Smooth muscle cell of the brain vasculature (primary cell): ENCODE results near the gene SLFN13.
"Not testable (repeated sequence)": the region's sequence is repeated elsewhere in the genome, so short reads cannot be mapped to it uniquely, and the experiment has no call there.

Experiments
- DNase-seq: peaks from one replicate; pipeline ENCODE4 v3.0.0-alpha.2; 2012; ENCODE audit warnings: low read depth, low spot score

SLFN13 gene

GRCh38 chr17:35433075-35433894, 15.3 kb downstream of the SLFN13 start:
- DNase-seq: peak; percentile 92

- peak; percentile 80 for DNase-seq
Observed at GRCh38 chr17:35432176-35433074, 16.1 kb downstream of the SLFN13 start, which contains the start of gene SLFN12. SLFN12 (minus strand) TSS chr17:35432500; CDS start chr17:35423028, 9,472 bp downstream.

- no peak for DNase-seq
Observed at GRCh38 chr17:35429702-35430101, 18.9 kb downstream of the SLFN13 start.

- no peak for DNase-seq
Observed at GRCh38 chr17:35428229-35428628, 20.3 kb downstream of the SLFN13 start.

- no peak for DNase-seq
Observed at GRCh38 chr17:35423761-35424160, 24.8 kb downstream of the SLFN13 start.

- DNase-seq: not testable (repeated sequence)
Observed at GRCh38 chr17:35421069-35421468, 27.5 kb downstream of the SLFN13 start.

- DNase-seq: no peak
Observed at GRCh38 chr17:35416659-35417058, 31.9 kb downstream of the SLFN13 start.

- DNase-seq: not testable (repeated sequence)
Observed at GRCh38 chr17:35414707-35415106, 33.9 kb downstream of the SLFN13 start.

- no peak for DNase-seq
Observed at GRCh38 chr17:35414247-35414646, 34.3 kb downstream of the SLFN13 start.

GRCh38 chr17:35407531-35407930, 41.0 kb downstream of the SLFN13 start:
- DNase-seq: no peak

GRCh38 chr17:35406568-35406967, 42.0 kb downstream of the SLFN13 start:
- no peak for DNase-seq

- DNase-seq: no peak
Observed at GRCh38 chr17:35404360-35404759, 44.2 kb downstream of the SLFN13 start.

- DNase-seq: not testable (repeated sequence)
Observed at GRCh38 chr17:35393783-35394182, 54.8 kb downstream of the SLFN13 start.

- DNase-seq: no peak
Observed at GRCh38 chr17:35390663-35391062, 57.9 kb downstream of the SLFN13 start.

- no peak for DNase-seq
Observed at GRCh38 chr17:35390156-35390555, 58.4 kb downstream of the SLFN13 start.

- DNase-seq: no peak
Observed at GRCh38 chr17:35387496-35387895, 61.1 kb downstream of the SLFN13 start.
